Colonic mucosa (tissue), 4 donors: ENCODE results near the gene TMA7. TPM values are rescaled to one million over a fixed set of nuclear protein-coding genes. Genes with fewer than 3 reads are reported as not detected.

Experiments
- DNase-seq: peaks from one replicate; pipeline ENCODE4 v3.0.0-alpha.2; 2020
- H3K27ac ChIP-seq: fragments of 200-600 bp; one replicate; pipeline ENCODE4 v1.8.0; 2021
- H3K27me3 ChIP-seq: fragments of 200-600 bp; one replicate; pipeline ENCODE4 v1.8.0; 2021
- H3K36me3 ChIP-seq: fragments of 200-600 bp; one replicate; pipeline ENCODE4 v1.8.0; 2021
- H3K4me1 ChIP-seq: fragments of 200-600 bp; one replicate; pipeline ENCODE4 v1.8.0; 2021; ENCODE audit warnings: mild to moderate bottlenecking
- H3K4me3 ChIP-seq: fragments of 200-600 bp; one replicate; pipeline ENCODE4 v1.8.0; 2021
- H3K9ac ChIP-seq, 2 donors: one replicate each; pipeline ENCODE4 v1.7.0; 2013; ENCODE audit warnings: control low read depth in 2 of 2, low read depth in 2 of 2, low read length in 2 of 2
- H3K9me3 ChIP-seq: fragments of 200-600 bp; one replicate; pipeline ENCODE4 v1.8.0; 2021
- intact Hi-C: fragments of 100-400 bp; cut with DNase I; formaldehyde crosslinking; loops from one replicate; pipeline ENCODE4 v1.14.1; 2022
- total RNA-seq, 2 donors: library from RNA; stranded (reverse); fragmentation: NEBNext Ultra II Directional in 1 of 2; extraction: Animal tissue kit (Norgen Biotek cat#: 25700) in 1 of 2; gene quantifications; one replicate each; pipeline ENCODE4 v1.2.1, GENCODE V29; 2021
- TF ChIP-seq, protein P1 (sequence below): fragments of 200-600 bp; IDR thresholded peaks from one replicate; pipeline ENCODE4 v1.8.0; 2022; ENCODE audit warnings: antibody characterized with exemption, mild to moderate bottlenecking
- donor health status: healthy.
- donor health status: DM: no; HTN: no; CAD: no.
- donor health status: DM: no; HTN: no; CAD: no.

TMA7 gene
- total RNA-seq, 2 donors from 2014 or later, result 185 to 259 TPM

- H3K4me1 ChIP-seq, result peaks cover 30% of the 10 kb centered on the region
- intact Hi-C loops, result loop anchor here (2.0 to 5.0 kb wide), 3 partner anchors 35 to 244 kb away; no protein-coding TSS in a partner anchor
- no peak overlapping the region for H3K9ac ChIP-seq
- no peaks in the 10 kb centered on the region for H3K9me3 ChIP-seq
- peak; percentile 92 for DNase-seq
- H3K27me3 ChIP-seq, result no peaks in the 10 kb centered on the region
- no peaks in the 10 kb centered on the region for H3K36me3 ChIP-seq
- H3K27ac ChIP-seq, result no peak overlapping the region
- no peak overlapping the region for H3K4me3 ChIP-seq
- TF ChIP-seq, protein P1, sequence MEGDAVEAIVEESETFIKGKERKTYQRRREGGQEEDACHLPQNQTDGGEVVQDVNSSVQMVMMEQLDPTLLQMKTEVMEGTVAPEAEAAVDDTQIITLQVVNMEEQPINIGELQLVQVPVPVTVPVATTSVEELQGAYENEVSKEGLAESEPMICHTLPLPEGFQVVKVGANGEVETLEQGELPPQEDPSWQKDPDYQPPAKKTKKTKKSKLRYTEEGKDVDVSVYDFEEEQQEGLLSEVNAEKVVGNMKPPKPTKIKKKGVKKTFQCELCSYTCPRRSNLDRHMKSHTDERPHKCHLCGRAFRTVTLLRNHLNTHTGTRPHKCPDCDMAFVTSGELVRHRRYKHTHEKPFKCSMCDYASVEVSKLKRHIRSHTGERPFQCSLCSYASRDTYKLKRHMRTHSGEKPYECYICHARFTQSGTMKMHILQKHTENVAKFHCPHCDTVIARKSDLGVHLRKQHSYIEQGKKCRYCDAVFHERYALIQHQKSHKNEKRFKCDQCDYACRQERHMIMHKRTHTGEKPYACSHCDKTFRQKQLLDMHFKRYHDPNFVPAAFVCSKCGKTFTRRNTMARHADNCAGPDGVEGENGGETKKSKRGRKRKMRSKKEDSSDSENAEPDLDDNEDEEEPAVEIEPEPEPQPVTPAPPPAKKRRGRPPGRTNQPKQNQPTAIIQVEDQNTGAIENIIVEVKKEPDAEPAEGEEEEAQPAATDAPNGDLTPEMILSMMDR, result peak; percentile 100
Observed at GRCh38 chr3:48435774-48436476, 4.1 kb upstream of the TMA7 start.

DNA sequence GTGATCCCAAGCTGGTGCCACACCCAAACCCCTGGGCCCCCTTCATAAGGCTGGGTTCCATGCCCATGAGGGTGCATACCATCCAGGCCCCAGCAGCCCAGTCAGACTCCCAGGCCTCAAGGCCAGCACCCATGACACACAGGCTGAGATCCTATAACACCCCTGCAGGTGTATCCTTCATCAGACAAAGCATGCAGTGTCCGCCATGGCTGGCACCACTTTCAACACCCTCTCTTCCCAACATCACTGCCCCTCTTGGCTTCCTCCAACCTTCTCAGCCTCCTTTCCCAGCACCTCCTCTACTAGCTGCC is 3.6 kb upstream of the TMA7 start:
- Histone ChIP-seq H3K4me1 (peaks cover 30% of the 10 kb centered on the region), H3K9ac (no peak overlapping the region), H3K27ac (no peak overlapping the region), H3K36me3 (no peaks in the 10 kb centered on the region), H3K4me3 (no peak overlapping the region), H3K27me3 (no peaks in the 10 kb centered on the region), H3K9me3 (no peaks in the 10 kb centered on the region)
- TF ChIP-seq, protein P1, result no peak
- no peak for DNase-seq
- intact Hi-C loops, result loop anchor here (2.0 to 5.0 kb wide), 3 partner anchors 36 to 244 kb away; no protein-coding TSS in a partner anchor

- intact Hi-C loops, result loop anchor here (2.0 to 5.0 kb wide), 3 partner anchors 36 to 245 kb away; no protein-coding TSS in a partner anchor
- peaks cover 30% of the 10 kb centered on the region for H3K4me1 ChIP-seq
- no peaks in the 10 kb centered on the region for H3K27me3 ChIP-seq
- no peak overlapping the region for H3K4me3 ChIP-seq
- TF ChIP-seq, protein P1, result no peak
- no peaks in the 10 kb centered on the region for H3K36me3 ChIP-seq
- H3K27ac ChIP-seq, result no peak overlapping the region
- no peaks in the 10 kb centered on the region for H3K9me3 ChIP-seq
- H3K9ac ChIP-seq, result no peak overlapping the region
- DNase-seq, result no peak
Observed at GRCh38 chr3:48436855-48437254, 3.2 kb upstream of the TMA7 start.

- Histone ChIP-seq H3K4me1 (peaks cover 30% of the 10 kb centered on the region), H3K27me3 (no peaks in the 10 kb centered on the region)
- DNase-seq, result no peak
Observed at GRCh38 chr3:48437812-48438211, 2.2 kb upstream of the TMA7 start.

GRCh38 chr3:48440590-48440958 is 517 bp downstream of the TMA7 start:
- Histone ChIP-seq H3K9me3 (no peaks in the 10 kb centered on the region), H3K27me3 (no peaks in the 10 kb centered on the region), H3K27ac (peak overlapping the region; percentile 83), H3K4me3 (peak overlapping the region; percentile 77), H3K9ac (peak overlapping the region; percentile 93 to 94), H3K36me3 (no peaks in the 10 kb centered on the region), H3K4me1 (peaks cover 7% of the 10 kb centered on the region)
- TF ChIP-seq, protein P1, result no peak
- intact Hi-C loops, result no loop called here
- DNase-seq, result no peak

More at GRCh38 chr3:48437812-48438211, 2.2 kb upstream of the TMA7 start:
- Histone ChIP-seq H3K4me3 (no peak overlapping the region), H3K9ac (no peak overlapping the region), H3K27ac (no peak overlapping the region), H3K36me3 (no peaks in the 10 kb centered on the region), H3K9me3 (no peaks in the 10 kb centered on the region)
- TF ChIP-seq, protein P1, result no peak
- intact Hi-C loops, result loop anchor here (2.0 to 5.0 kb wide), 3 partner anchors 37 to 246 kb away; no protein-coding TSS in a partner anchor
